GM19467 (cell line): Measurements from ENCODE around the gene TEX29.

Source experiments
- ATAC-seq: cut with Tn5 transposase; IDR thresholded peaks from one replicate; pipeline ENCODE4 v1.9.1; 2021; ENCODE audit warnings: mild to moderate bottlenecking, moderate library complexity; ENCODE audit not compliant: unreplicated experiment

Gene TEX29

GRCh38 chr13:111319998-111320911, at the start of gene TEX29:
TSS of gene TEX29 (plus strand) at chr13:111320642. CDS start at chr13:111320891, 249 bp downstream.
- no peak for ATAC-seq

DNA sequence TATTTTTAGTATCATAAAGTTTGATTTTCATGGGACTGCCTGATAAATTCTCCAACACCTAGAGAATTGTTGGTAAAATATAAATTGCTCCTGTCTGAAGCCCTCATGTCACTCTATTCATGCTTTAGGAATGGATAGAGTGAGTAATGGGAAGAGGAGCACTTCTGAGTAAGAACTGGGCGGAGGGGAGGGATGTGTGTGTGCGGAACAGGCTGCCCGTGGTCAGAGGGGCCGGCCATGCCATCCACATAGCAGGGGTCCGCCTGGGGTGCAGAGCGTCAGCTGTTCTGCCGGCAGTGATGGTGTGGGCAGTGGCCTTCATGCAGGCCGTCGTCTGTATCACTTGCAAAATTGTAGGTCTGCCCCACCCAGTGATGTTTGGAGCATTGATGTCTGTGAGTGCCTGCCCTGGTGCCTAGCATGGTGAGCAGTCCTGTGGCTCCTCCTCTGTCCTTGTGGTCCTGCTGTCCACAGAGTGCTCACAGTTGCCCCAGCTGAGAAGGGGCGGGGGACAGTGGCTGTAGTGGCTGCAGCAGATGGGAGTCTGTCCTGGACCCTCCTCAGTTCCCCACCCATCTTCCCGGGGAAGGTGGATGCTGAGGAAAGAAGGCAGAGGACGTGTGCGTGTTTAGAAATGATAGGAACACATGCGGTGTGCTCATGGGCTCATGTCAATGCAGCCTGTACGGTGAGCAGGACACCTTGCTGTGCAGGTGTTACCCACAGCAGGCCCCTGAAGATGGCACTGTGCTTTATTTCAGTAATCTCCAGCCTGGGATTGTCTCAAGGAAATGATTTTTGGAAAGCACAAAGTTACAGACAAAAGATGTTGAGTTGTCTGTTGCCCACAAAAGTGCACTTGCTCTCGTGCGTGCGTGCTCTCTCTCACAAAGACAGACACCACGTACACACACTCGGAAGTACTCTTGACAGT, 49.4 kb upstream of the TEX29 start:
- ATAC-seq, result no peak

DNA sequence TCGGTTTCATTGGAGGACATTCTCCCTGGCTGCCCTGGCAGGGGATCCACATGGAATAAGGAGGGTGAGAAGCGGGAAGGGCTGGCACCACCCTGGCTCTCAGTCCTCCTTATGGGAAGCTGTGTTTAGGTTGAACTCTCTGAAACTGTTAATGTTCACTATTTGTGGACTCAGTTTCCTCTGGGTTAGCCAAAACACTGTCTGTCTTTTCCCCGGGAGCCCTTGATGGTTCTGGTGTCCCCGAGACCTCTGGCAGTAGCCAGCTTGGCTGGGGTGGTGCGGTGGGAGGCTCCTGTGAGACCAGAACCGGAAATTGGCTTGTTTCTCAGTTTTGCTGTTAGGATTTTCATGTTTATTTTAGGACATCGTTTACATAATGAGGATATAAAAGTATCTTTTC, 48.3 kb upstream of the TEX29 start:
- ATAC-seq, result no peak

GRCh38 chr13:111275382-111275781, 45.1 kb upstream of the TEX29 start:
- ATAC-seq, result no peak

DNA sequence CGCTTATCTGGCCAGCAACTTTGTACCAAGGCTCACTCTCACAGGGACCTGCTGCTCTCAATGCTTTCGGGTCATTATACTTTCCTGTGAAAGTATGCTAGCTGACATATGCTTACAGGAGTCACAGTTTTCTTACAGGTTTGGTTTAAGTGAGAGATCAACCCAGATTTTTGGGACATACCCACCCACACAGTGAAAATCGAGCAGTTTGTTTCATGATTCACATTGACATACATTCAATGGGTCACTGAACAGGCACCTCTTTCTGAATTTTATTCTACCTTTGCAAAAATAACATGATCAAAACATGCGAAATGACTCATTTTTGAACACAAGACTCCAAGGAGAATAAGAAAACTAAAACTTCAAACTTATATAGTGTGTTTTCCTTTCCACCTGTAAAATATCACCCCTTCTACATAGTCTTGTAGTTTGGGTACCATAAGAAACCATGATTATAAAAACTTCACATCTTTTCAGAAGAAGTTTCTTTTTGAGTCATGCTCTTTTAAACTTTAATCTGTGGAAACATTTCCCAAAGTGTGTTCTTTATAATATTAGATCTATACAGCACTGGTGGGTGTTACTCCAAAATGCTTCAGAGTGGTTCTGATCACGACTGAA, 44.3 kb upstream of the TEX29 start:
- ATAC-seq, result no peak

- no peak for ATAC-seq
Observed at GRCh38 chr13:111278258-111278657, 42.2 kb upstream of the TEX29 start.

- no peak for ATAC-seq
Observed at GRCh38 chr13:111278743-111279652, 41.4 kb upstream of the TEX29 start.

DNA sequence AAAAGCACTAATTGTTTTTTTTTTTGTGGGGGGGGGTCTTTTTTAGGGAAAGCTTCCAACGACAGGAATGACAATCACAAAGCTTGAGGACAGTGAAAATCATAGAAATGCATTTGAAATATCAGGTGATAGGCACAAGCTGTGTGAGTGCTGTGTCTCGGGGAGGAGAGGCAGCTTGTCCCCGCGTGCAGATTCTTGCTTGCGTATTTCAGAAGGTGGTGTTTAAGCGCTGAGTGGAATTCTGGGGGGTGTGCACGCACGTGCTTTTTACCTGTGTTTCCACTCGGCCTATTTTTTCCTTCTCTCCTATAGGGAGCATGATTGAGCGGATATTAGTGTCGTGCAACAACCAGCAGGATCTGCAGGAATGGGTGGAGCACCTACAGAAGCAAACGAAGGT, 40.2 kb upstream of the TEX29 start:
- ATAC-seq, result no peak

DNA sequence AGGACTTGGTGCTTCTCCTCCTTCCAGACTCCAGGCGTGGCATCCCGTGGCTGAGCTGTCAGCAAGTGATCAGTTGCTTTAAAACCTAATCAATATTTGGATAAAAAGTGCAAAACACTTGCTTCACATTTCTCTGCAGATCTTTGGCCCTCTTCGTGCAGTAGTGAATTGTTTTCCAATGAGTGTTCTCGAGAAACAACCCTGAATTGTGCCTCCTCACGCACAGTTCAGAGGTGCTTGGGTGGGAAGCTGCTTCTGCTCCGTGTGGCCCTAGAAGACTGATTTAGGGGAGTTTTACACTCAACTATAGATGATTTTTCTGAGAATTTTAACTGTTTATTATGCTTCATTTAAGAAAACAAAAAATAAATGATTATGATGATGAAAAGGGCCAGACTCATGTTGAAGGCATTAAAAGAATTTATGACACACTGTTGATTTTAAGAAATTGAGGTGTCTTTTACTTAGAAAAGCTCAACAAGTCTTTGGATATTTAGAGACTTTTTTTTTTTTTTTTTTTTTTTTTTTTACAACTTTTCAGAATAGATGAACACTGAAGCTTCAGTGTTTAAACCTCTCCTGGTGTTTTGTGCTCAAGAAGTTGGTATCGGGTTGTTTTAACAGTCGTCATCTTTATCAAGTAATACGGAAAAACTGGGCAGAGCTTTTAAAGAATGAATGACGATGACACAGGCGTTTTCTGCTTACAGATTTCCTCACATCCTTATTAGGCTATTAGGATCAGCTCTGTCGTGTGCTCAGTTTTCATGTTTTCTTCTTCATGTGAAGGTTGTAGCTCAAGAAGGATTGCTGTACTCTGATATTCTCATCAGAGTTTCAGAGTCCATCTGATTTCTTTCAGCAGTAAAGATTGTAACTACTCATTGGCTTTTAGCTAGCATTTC, 39.5 kb upstream of the TEX29 start:
- ATAC-seq, result no peak

- ATAC-seq, result no peak
Observed at GRCh38 chr13:111281751-111282311, 38.6 kb upstream of the TEX29 start.

DNA sequence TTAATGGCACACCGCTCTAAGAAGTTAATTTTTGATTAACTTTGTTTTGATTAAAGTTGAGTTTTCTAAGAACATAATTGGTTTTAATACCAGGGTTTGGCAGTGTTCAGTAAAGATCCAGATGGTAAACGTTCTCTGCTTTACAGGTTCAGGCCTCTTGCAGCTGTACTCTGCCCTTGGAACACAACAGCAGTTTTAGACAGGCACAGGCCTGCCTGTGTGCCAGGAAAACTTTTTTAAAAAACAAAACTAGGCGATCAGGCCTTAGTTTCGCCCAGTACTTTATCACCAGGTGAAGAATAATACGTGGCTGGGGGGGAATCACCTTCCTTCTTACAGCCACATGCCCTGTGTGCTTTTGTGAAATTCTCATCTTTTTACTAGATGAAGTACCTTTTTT, 38.0 kb upstream of the TEX29 start:
- ATAC-seq, result no peak

DNA sequence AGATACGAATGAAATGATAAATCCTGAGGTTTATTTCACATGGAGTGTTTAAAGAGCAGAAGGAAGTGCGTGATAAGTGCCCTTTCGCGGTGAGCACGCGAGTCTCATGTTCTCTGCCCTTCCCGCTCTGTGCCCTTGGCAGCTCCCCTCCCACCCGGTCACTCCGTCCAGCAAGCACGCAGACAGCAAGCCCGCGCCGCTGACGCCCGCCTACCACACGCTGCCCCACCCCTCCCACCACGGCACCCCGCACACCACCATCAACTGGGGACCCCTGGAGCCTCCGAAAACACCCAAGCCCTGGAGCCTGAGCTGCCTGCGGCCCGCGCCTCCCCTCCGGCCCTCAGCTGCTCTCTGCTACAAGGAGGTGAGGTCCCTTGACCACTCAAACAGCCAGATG, 37.4 kb upstream of the TEX29 start:
- no peak for ATAC-seq

- ATAC-seq, result no peak
Observed at GRCh38 chr13:111283457-111283856, 37.0 kb upstream of the TEX29 start.

DNA sequence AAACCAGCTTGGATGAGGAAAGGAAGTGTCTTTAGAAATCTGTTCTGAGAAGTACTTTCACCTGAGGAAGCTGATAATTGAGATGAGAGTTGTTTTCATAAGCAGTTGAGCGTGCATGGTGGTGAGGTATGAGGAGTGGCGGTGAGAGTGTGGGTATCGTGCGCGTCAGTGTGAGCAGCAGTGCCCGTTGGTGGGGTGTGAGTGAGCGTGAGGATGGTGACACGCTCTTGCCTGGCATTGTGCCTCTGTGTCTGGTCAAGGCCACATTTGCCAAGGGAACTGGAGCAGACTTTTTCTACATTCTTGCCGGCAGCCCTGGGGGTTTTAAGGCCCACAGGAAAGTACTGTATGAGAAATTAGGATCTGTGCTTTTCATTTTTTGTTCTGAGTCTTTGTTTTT, 36.5 kb upstream of the TEX29 start:
- ATAC-seq, result no peak

- no peak for ATAC-seq
Observed at GRCh38 chr13:111284565-111284964, 35.9 kb upstream of the TEX29 start.

DNA sequence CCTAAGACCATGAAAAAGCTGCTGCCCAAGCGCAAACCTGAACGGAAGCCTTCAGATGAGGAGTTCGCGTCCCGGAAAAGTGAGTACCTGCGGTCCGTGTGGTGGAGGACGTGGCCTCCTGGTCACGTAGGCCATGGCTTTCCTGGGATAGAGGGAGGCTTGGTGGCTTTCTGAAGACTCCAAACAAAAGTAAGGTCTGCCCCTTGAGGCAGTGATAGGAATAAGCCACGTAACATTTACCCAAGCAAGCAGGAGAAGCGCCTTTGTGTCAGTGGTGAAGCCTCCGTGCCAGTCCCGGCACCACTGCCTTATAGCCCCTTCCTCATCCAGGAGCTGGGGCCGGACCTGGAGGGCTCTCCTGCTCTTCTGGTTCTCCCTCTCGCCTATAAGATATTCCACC, 34.3 kb upstream of the TEX29 start:
- no peak for ATAC-seq

DNA sequence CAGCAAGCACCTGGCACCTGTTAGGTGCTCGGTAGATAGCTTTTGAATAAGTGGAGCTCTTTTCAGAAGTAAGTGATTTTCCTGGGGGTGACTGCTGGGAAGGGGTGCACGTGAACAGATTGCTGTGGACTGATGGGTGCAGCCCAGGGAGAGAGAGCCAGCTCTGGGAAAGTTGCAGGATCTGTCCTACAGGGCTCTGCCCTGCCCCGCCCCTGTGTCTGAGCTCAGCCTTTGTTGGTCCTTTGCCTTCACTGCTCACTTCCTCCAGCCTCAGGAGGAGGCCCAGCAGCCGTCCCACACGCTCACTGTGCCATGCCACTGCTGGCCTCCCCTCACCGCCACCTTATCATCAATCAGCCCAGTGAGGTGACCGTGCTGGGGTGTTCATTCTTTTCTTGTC, 33.7 kb upstream of the TEX29 start:
- ATAC-seq, result no peak

GRCh38 chr13:111287201-111287600, 33.2 kb upstream of the TEX29 start:
- no peak for ATAC-seq

GRCh38 chr13:111288276-111288675, 32.2 kb upstream of the TEX29 start:
- no peak for ATAC-seq
